H1 (cell line): Measurements from ENCODE around the gene STAC. TPM values are rescaled to one million over a fixed set of nuclear protein-coding genes. Genes with fewer than 3 reads are reported as not detected.

Experiments used
- CTCF ChIA-PET: fragments of 300-600 bp; sonication (Branson Sonifier 250); formaldehyde crosslinking; loops from one replicate; lab custom pipeline; 2021; ENCODE audit not compliant: partially characterized antibody; lab: Charles Lee
- POLR2A ChIA-PET: fragments of 300-600 bp; sonication (Branson Sonifier 250); formaldehyde crosslinking; loops from one replicate; lab custom pipeline; 2021; ENCODE audit warnings: inconsistent platforms; ENCODE audit not compliant: partially characterized antibody; lab: Charles Lee
- DNase-seq, 2 experiments: peaks; one replicate each; pipeline versions ENCODE4 v3.0.0 to v3.0.0-alpha.2; 2010 to 2022; ENCODE audit warnings: low spot score in 2 of 2, low read depth in 1 of 2, mixed read lengths in 1 of 2
- FAIRE-seq: peaks from 2 replicates; lab custom pipeline; 2011; peaks lifted over from hg19 to GRCh38; lab: Jason Lieb, UNC
- H2AFZ ChIP-seq: 2 replicates; pipeline ENCODE4 v1.8.1; 2012; ENCODE audit warnings: low read length, inconsistent platforms
- H2AK5ac ChIP-seq: 2 replicates; pipeline ENCODE4 v1.6.1; 2013; ENCODE audit warnings: low read depth, low read length
- H2BK120ac ChIP-seq: replicated peaks from 2 replicates; pipeline ENCODE3; 2013; ENCODE audit warnings: low read depth, low read length, inconsistent platforms
- H2BK12ac ChIP-seq: 2 replicates; pipeline ENCODE4 v1.6.1; 2013; ENCODE audit warnings: low read depth, low read length
- H2BK15ac ChIP-seq: 2 replicates; pipeline ENCODE4 v1.6.1; 2013; ENCODE audit warnings: low read length
- H2BK20ac ChIP-seq: 2 replicates; pipeline ENCODE4 v1.6.1; 2013; ENCODE audit warnings: low read length
- H2BK5ac ChIP-seq: 2 replicates; pipeline ENCODE4 v1.6.1; 2013; ENCODE audit warnings: low read depth, low read length
- H3K14ac ChIP-seq: 2 replicates; pipeline ENCODE4 v1.6.1; 2013; ENCODE audit warnings: inconsistent platforms; ENCODE audit not compliant: insufficient read length
- H3K18ac ChIP-seq: 2 replicates; pipeline ENCODE4 v1.6.1; 2013; ENCODE audit warnings: low read length; ENCODE audit errors: extremely low read depth
- H3K23ac ChIP-seq: 2 replicates; pipeline ENCODE4 v1.6.1; 2013; ENCODE audit warnings: inconsistent platforms; ENCODE audit not compliant: insufficient read length
- H3K23me2 ChIP-seq: 2 replicates; pipeline ENCODE4 v1.6.1; 2013; ENCODE audit warnings: low read depth, low read length
- H3K27ac ChIP-seq: 2 replicates; pipeline ENCODE4 v1.6.1; 2011; ENCODE audit warnings: low read depth, low read length, inconsistent platforms
- H3K27me3 ChIP-seq, 4 experiments: replicated peaks in 1 of 4; 1 replicate in 1 of 4; 2 replicates in 3 of 4; pipeline versions ENCODE4 v1.6.1 to v1.8.1; 2011 to 2013; ENCODE audit warnings: low read length in 3 of 4, mild to moderate bottlenecking in 3 of 4, inconsistent platforms in 2 of 4, mixed read lengths in 2 of 4, moderate library complexity in 1 of 4; ENCODE audit not compliant: control insufficient read depth in 3 of 4, insufficient read depth in 3 of 4; ENCODE audit errors: extremely low read depth in 1 of 4
- H3K36me3 ChIP-seq, 4 experiments: 2 replicates each; pipeline versions ENCODE4 v1.6.1 to v1.8.1; 2011 to 2013; ENCODE audit warnings: mild to moderate bottlenecking in 4 of 4, low read length in 3 of 4, moderate library complexity in 2 of 4, control low read depth in 1 of 4, inconsistent platforms in 1 of 4; ENCODE audit not compliant: insufficient read depth in 4 of 4, control insufficient read depth in 2 of 4
- H3K4ac ChIP-seq: replicated peaks from 2 replicates; pipeline ENCODE3; 2013; ENCODE audit warnings: low read length, low read depth, mixed read lengths, inconsistent platforms; ENCODE audit not compliant: insufficient read length
- H3K4me1 ChIP-seq, 4 experiments: replicated peaks in 1 of 4; 1 replicate in 1 of 4; 2 replicates in 3 of 4; pipeline versions ENCODE4 v1.6.1 to v1.8.1; 2011 to 2013; ENCODE audit warnings: low read length in 3 of 4, inconsistent platforms in 2 of 4, mixed read lengths in 1 of 4; ENCODE audit not compliant: insufficient read depth in 4 of 4, control insufficient read depth in 3 of 4
- H3K4me2 ChIP-seq, 2 experiments: 2 replicates each; pipeline versions ENCODE4 v1.6.1 to v1.8.1; 2011 to 2013; ENCODE audit warnings: low read depth in 2 of 2, low read length in 2 of 2, control low read depth in 1 of 2, inconsistent platforms in 1 of 2, mild to moderate bottlenecking in 1 of 2; ENCODE audit not compliant: insufficient read depth in 1 of 2
- H3K4me3 ChIP-seq, 4 experiments: fragments of 200-600, 300-600 bp in 1 of 4; sonication (generic), shearing (Covaris generic), sonication (Bioruptor Twin) in 1 of 4; 2 replicates each; pipeline versions ENCODE4 v1.5.1 to v1.8.1; 2011 to 2016; ENCODE audit warnings: low read length in 4 of 4, low read depth in 3 of 4, control low read depth in 2 of 4, inconsistent platforms in 2 of 4, mild to moderate bottlenecking in 2 of 4, mixed read lengths in 1 of 4, moderate library complexity in 1 of 4; ENCODE audit not compliant: insufficient read depth in 2 of 4; ENCODE audit errors: extremely low read depth in 1 of 4
- H3K56ac ChIP-seq: replicated peaks from 2 replicates; pipeline ENCODE3; 2013; ENCODE audit warnings: low read depth, mild to moderate bottlenecking, mixed read lengths, low read length, inconsistent platforms; ENCODE audit not compliant: insufficient read length
- H3K79me1 ChIP-seq: 2 replicates; pipeline ENCODE4 v1.6.1; 2013; ENCODE audit warnings: low read depth, low read length, control low read depth
- H3K79me2 ChIP-seq, 2 experiments: 2 replicates each; pipeline versions ENCODE4 v1.6.1 to v1.8.1; 2012 to 2013; ENCODE audit warnings: low read length in 2 of 2, mild to moderate bottlenecking in 2 of 2, inconsistent platforms in 1 of 2; ENCODE audit not compliant: insufficient read depth in 2 of 2, control insufficient read depth in 1 of 2
- H3K9ac ChIP-seq, 4 experiments: replicated peaks in 1 of 4; 1 replicate in 1 of 4; 2 replicates in 3 of 4; pipeline versions ENCODE4 v1.6.1 to v1.8.1; 2011 to 2013; ENCODE audit warnings: low read depth in 3 of 4, low read length in 3 of 4, control low read depth in 2 of 4, mild to moderate bottlenecking in 2 of 4, moderate library complexity in 2 of 4, inconsistent platforms in 1 of 4; ENCODE audit errors: extremely low read depth in 1 of 4
- H3K9me3 ChIP-seq, 2 experiments: 2 replicates each; pipeline versions ENCODE4 v1.6.1 to v1.8.1; 2012 to 2013; ENCODE audit warnings: mild to moderate bottlenecking in 2 of 2, moderate library complexity in 2 of 2, control low read depth in 1 of 2, inconsistent platforms in 1 of 2, low read depth in 1 of 2, low read length in 1 of 2, mixed read lengths in 1 of 2; ENCODE audit not compliant: insufficient read depth in 2 of 2
- H4K20me1 ChIP-seq, 2 experiments: replicated peaks in 1 of 2; 2 replicates each; pipeline versions ENCODE3 to v1.8.1; 2011 to 2013; ENCODE audit warnings: inconsistent platforms in 2 of 2, low read length in 2 of 2, mild to moderate bottlenecking in 1 of 2; ENCODE audit not compliant: insufficient read depth in 2 of 2, control insufficient read depth in 1 of 2
- H4K5ac ChIP-seq: 2 replicates; pipeline ENCODE4 v1.6.1; 2013; ENCODE audit warnings: low read length, low read depth, mixed read lengths, inconsistent platforms; ENCODE audit not compliant: insufficient read length
- H4K8ac ChIP-seq: 2 replicates; pipeline ENCODE4 v1.8.0; 2013; ENCODE audit warnings: mild to moderate bottlenecking, moderate library complexity, low read length, inconsistent platforms; ENCODE audit not compliant: insufficient read depth; ENCODE audit errors: extremely low read depth
- H4K91ac ChIP-seq: replicated peaks from 2 replicates; pipeline ENCODE3; 2013; ENCODE audit warnings: low read length, mixed read lengths, inconsistent platforms; ENCODE audit not compliant: insufficient read length
- FOSL1 ChIP-seq: IDR thresholded peaks from 2 replicates; pipeline ENCODE4 v1.6.1; 2011; ENCODE audit warnings: mild to moderate bottlenecking, low read depth, low read length, moderate library complexity; ENCODE audit not compliant: insufficient read depth
- JUN ChIP-seq: IDR thresholded peaks from 2 replicates; pipeline ENCODE4 v1.6.1; 2011; ENCODE audit warnings: low read depth, mild to moderate bottlenecking, improper control_type of control experiment, low read length
- SUZ12 ChIP-seq: fragments of 200-600 bp; sonication (generic); IDR thresholded peaks from 2 replicates; pipeline ENCODE4 v1.6.1; 2012; ENCODE audit warnings: mild to moderate bottlenecking, inconsistent platforms, low read length, moderate library complexity, mixed read lengths
- WGBS, 2 experiments: shearing (Covaris generic) in 1 of 2; methylation state at CpG; one replicate each; pipeline versions ENCODE4 v1.1.6 to v1.1.7; 2013 to 2015; ENCODE audit warnings: low lambda C conversion rate in 2 of 2, mixed read lengths in 2 of 2, inconsistent platforms in 1 of 2, low coverage in 1 of 2, missing lambda C conversion rate in 1 of 2; ENCODE audit not compliant: insufficient replicate concordance in 2 of 2, insufficient coverage in 1 of 2, insufficient read length in 1 of 2; ENCODE audit errors: extremely low coverage in 1 of 2, missing lambda C conversion rate in 1 of 2; 5-methylcytosine and 5-hydroxymethylcytosine counted together
- polyA plus RNA-seq, 7 experiments: library from polyadenylated mRNA; depleted of rRNA in 3 of 7; stranded (reverse) in 5 of 7; unstranded in 2 of 7; fragments of >200 nt in 5 of 7; fragments of 200-250 nt in 2 of 7; gene quantifications; 1 replicate in 5 of 7; 2 replicates in 1 of 7; 4 replicates in 1 of 7; pipeline versions ENCODE4 v1.2.1 to v1.2.3, GENCODE V29; 2011 to 2013; ENCODE audit warnings: missing spikeins in 2 of 7, mixed read lengths in 2 of 7
- total RNA-seq: library from RNA; stranded (reverse); fragmentation: NEBNext Ultra II Directional; extraction: Animal tissue kit (Norgen Biotek cat#: 25700); gene quantifications from 2 replicates; pipeline ENCODE4 v1.2.1, GENCODE V29; 2021

The STAC gene
- total and polyA plus RNA-seq, 2 of the 8 experiments (the other 6 are each of a cell fraction or from before 2014, with no cell fraction given): 8.0 to 18.1 TPM

GRCh38 chr3:36417237-36417636, 36.9 kb downstream of the STAC start:
- Histone ChIP-seq H3K4me1 (no peaks in the 10 kb centered on the region), H2BK5ac (no peak overlapping the region), H3K14ac (no peak overlapping the region), H3K4ac (no peak overlapping the region), H3K79me2 (no peaks in the 10 kb centered on the region), H4K5ac (no peak overlapping the region), H2AFZ (no peak overlapping the region), H4K20me1 (no peaks in the 10 kb centered on the region), H2BK12ac (no peak overlapping the region), H3K9me3 (peaks cover 5 to 14% of the 10 kb centered on the region in 2 experiments; a peak in 2 of 4 replicates), H3K56ac (no peak overlapping the region), H3K27ac (no peak overlapping the region), H2BK15ac (no peak overlapping the region), H3K23me2 (no peaks in the 10 kb centered on the region), H3K36me3 (peaks cover 0 to 3% (median 0%) of the 10 kb centered on the region in 4 experiments; a peak in 1 of 8 replicates), H3K4me2 (no peak overlapping the region), H2BK20ac (no peak overlapping the region), H3K23ac (no peak overlapping the region), H4K8ac (no peak overlapping the region), H2BK120ac (no peak overlapping the region), H3K27me3 (no peaks in the 10 kb centered on the region), H2AK5ac (no peak overlapping the region), H4K91ac (no peak overlapping the region), H3K18ac (no peak overlapping the region), H3K4me3 (no peak overlapping the region), H3K9ac (no peak overlapping the region), H3K79me1 (no peaks in the 10 kb centered on the region)
- DNase-seq (no peak), FAIRE-seq (no peak)
- WGBS, 2 experiments: 100% methylated on average over 1 to 2 of the region's 2 CpGs
- CTCF ChIA-PET: no interaction called here
- POLR2A ChIA-PET: no interaction called here
- TF ChIP-seq FOSL1 (no peak), SUZ12 (no peak), JUN (no peak)
